NCI-H526 (cell line): ENCODE data around the gene SPPL2A.

Source experiments
- DNase-seq, 2 experiments: peaks; one replicate each; lab custom pipeline; 2025; lab: John Stamatoyannopoulos, UW

SPPL2A gene

GRCh38 chr15:50686469-50687301 lies 78.8 kb downstream of the SPPL2A start, which contains the start of gene TRPM7:
Gene TRPM7, minus strand, starts transcription at chr15:50686797. Its CDS starts 264 bp downstream, at chr15:50686533.
- DNase-seq, result peak; percentile 67 to 93

- DNase-seq, result peak; percentile 67 to 84
Measured at GRCh38 chr15:50685976-50686468, 79.5 kb downstream of the SPPL2A start.

DNA sequence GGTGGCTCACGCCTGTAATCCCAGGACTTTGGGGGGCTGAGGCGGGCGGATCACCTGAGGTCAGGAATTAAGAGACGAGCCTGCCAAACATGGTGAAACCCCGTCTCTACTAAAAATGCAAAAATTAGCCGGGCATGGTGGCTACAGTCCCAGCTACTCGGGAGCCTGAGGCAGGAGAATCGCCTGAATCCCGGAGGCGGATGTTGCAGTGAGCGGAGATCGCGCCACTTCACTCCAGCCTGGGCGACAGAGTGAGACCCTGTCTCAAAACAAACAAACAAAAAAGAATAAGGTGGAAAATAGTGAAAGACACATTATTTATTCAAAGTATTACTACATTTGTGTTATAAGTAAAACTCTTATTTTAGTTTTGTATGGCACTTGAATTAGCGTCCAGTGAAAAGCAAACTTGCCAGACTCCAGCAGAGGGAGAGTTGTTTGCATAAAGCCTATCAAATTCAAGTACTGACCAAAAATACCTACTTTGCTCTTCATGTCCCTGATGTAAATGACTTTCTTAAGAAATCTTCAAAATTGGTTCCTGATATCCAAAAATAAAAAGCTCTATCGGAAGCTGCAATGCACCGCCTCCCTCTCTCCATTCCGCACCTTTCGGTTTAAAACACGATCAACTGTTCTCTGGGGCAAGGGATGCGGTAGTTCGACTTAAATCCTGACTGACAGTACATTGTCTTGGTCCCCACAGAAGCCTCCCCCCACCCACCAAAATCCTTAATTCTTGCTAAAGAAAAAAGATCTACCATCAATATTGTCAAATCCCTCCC lies 80.1 kb downstream of the SPPL2A start:
- DNase-seq, result peak; percentile 3 to 16

- no peak for DNase-seq
Measured at GRCh38 chr15:50681467-50681866, 84.0 kb downstream of the SPPL2A start.

DNA sequence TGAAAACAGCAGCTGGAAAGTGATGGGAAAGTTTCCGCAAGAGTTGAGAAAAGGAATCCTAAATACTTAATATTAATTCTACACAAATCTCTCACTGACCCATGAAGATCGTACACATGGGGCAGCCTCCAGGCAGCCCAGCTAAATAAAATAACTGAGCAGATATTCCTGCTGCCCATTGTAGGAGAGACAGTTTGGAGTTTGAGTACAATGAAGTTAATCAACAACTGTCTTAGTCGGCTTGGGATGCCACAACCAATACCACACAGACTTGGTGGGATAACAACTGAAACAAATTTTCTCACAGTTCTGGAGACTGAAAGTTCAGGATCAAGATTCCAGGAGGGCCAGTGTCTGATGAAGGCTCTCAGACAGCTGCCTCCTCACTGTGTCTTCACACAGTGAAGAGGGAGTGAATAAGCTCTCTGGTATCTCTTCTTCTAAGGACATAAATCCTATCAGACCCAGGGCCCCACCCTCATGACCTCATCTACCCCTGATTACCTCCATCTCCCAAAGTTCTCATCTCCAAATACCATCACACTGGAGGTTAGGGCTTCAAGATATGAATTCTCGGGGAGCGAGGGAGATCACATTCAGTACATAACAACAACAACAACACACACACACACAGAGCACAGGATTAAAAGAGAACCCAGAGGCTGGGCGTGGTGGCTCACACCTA lies 88.6 kb downstream of the SPPL2A start:
- DNase-seq, result no peak

GRCh38 chr15:50675535-50676144 lies 89.9 kb downstream of the SPPL2A start:
- peak; percentile 25 to 45 for DNase-seq

DNA sequence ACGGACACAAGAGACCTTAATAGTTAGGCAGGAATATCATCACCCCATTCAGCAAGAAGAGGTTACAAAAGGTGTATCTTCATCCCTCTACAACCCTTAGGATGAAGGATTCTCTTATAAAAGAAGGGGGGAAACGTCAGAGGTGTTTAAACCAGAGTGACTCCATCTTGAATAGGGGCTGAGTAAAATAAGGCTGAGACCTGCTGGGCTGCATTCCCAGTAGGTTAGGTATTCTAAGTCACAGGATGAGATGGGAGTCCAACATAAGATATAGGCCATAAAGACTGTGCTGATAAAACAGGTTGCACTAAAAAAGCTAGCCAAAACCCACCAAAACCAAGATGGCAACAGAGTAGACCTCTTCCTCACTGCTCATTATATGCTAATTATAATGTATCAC lies 95.4 kb downstream of the SPPL2A start:
- no peak for DNase-seq

DNA sequence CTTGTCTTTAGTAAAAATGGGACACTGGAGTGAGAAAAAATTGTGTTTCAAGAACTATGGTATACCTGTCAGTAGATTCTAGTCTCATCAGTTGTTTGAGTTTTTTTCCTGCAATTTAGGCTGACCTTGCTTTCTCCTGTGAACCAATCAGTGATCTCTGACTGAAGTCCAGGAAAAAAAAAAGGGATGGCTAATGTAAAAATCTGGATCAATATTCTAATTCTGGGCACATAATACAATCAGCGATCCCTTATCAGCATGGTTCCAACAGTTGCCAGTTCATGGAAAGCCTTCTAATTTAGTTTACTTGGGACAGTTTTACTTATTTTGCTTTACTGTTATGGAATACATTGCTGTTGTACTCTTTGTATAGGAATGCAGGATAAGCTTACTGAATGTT lies 95.9 kb downstream of the SPPL2A start:
- no peak for DNase-seq

GRCh38 chr15:50665938-50666337 lies 99.6 kb downstream of the SPPL2A start:
- no peak for DNase-seq

GRCh38 chr15:50655555-50655954 lies 110.0 kb downstream of the SPPL2A start:
- DNase-seq, result no peak

- no peak for DNase-seq
Measured at GRCh38 chr15:50653156-50653743, 112.3 kb downstream of the SPPL2A start.

DNA sequence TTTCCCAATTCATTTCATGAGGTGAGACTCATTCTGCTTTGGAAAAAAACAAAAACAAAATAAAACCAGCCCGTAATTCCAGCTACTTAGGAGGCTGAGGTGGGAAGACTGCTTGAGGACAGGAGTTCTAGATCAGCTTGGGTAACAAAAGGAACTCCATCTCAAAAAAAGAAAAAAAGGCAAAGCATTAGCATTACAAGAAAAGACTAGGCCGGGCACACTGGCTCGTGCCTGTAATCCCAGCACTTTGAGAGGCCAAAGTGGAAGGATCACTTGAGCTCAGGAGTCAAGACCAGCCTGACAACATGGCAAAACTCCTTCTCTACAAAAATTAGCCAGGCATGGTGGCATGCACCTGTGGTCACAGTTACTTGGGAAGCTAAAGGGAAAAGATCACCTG lies 112.8 kb downstream of the SPPL2A start:
- no peak for DNase-seq
